ENCODE data around the gene PDE4C.
A peak's percentile ranks its signal among the peaks of the same experiment; 100 is the strongest.

PDE4C gene

DNA sequence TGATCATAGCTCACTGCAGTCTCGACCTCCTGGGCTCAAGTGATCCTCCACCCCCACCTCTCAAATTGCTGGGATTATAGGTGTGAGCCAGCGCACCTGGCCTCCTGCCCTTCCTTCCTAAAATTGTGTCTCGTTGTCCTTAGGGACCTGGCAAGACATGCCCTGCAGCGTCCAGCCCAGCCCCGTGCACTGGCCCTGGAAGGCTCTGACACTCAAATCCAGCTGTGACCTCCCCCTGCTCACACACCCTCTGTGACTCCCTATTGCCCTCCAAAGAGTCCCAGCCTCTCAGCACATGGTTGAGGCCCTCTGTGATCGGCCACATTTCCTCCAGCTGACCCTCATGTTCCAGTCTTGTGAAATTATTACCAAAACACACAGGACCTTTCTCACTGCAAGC is 28.3 kb downstream of the PDE4C start:
- DNase-seq = no peak

DNA sequence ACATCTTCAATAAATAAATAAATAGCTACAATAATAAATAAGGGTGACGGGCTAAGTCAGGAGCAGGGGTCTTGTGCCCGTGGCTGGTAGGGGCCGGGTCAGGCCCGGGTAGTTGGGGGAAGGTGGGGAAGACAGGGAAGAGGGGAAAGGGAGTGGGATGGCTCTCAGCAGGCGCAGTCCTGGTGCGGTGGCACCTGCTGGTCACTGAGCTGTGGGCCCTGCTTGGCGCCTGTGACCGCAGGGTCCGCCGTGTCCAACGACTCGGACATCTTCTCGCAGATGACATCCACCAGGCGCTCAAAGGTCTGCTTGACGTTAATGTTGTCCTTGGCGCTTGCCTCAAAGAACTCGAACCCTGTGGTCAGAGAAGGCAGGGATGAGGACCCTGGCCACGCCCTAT is 28.9 kb downstream of the PDE4C start:
- DNase-seq = no peak

DNA sequence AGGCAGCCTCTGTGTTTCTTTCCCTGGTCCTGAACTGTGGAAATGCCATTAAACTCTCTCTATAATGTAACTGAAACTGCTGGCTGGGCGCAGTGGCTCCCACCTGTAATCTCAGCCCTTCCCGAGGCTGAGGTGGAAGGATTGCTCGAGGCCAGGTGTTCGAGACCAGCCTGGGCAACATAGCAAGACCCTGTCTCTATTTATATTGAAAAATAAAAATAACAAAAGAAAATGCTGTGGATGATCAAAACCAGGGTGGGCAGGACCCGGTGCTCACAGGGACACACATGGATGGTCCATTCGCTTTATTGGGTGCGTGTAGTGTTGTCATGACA is 29.8 kb downstream of the PDE4C start:
- no peak for DNase-seq

DNA sequence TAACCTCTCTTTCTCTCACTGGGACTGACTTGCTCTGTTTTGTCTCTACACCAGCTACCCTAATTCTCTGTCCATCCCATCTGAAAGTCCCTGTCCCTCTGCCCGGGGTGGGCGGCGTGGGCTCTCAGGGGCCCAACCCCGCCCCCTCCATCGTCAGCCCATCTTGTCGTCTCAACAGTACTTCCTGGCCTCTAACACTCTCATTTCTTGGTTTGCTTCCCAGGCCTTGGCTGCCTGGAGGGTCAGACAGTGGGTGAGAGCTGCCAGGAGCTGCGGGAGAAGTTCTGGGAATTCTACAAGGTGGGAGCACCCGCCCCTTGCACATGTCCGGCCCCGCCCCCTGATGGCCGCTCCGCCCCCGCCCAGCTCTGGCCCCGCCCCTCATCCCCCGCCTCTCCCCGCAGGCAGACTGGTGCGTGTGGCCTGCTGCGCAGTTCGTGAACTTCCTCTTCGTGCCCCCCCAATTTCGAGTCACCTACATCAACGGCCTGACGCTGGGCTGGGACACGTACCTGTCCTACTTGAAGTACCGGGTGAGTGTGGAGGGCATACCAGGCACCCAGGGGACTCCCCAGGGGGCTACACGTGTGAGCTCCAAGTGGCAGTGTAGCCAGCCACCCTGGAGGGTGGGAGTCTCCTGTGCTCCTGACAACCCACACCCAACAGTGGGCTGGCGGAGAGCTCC is 31.5 kb downstream of the PDE4C start:
- DNase-seq = peak in 2 of 4 experiments; percentile 47 to 55

DNA sequence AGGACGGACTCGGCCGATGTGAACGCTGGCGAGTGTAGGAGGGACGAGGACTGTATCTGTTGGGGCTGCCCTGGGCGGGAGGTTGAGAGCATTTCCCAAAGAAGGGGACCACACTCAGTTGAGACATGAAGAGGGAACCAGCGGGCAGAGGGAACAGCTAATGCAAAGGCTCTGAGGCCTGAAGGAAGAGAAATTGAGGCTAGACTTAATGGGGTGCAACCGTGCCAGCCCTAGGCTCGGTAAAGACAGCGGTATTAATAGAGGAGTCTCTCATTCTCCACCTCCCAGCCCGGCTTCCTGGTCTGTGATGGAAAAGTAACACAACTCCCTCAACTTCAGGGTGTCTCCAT is 32.1 kb downstream of the PDE4C start:
- no peak for DNase-seq

DNA sequence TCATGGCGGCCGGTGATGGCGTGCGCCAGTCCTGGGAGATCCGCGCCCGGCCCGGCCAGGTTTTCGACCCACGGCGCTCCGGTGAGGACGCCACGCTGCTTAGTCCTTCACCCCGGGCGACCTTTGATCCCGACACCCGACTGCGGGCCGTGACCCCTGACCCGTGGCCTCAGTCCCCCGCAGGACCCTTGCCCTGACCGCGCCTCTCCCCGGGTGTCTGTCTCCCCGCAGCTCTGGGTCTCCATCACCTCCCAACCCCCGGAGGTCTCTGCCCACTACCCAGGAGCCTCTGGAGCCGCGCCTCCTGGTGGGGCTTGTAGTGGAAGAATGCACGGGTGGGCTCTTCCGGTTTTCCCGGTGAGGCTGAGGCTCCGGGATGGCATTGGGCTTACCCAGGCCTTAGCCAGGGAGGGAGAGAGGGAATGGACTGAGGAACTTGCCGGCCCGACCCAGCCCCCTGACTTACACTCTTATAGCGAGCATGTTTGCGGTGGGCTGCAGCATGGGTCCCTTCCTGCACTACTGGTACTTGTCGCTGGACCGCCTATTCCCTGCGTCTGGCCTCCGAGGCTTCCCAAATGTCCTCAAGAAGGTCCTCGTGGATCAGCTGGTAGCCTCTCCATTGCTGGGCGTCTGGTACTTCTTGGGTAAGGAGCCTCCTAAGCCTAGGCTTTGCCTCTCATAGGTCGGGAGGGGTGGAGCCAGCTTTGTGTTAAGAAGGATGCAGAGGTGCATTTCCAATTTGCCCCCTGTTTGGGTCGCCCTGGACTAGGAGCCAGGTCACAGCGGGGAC is 32.7 kb downstream of the PDE4C start:
- no peak for DNase-seq

DNA sequence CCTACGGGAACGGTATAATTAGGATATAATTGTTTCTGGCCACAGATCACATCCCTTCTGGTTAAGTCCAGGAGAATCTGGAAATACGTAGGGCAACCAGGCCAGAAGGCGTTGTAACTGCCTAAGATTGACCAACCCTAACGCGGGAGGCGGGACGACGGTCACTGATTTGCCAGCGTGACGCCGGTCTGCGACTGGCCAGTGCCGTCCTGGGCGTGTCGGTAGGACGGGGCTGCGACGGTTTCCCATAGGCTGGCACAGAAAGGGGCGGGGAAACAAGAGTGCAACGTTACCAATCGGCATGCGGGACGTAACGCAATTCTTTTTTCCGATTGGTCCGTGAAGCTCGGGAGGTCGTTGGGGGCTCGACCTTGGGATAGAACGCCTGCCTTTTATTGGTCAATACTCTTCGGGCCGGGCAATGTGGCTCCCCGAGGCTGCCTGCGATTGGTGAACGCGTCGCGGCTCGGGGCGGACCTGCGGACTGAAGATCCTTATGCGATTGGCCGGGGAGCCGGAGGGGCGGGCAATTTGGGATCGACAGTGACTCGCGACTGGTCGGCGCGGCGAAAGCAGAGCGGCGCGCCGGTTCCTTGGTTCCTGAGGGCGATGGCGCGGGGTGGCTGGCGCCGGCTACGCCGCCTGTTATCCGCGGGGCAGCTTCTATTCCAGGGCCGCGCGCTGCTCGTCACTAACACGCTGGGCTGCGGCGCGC is 33.4 kb downstream of the PDE4C start, which contains the start of gene MPV17L2:
TSS of gene MPV17L2 (plus strand) at position 546 of the 715 bp plus-strand sequence. CDS start at position 610, 64 bp downstream.
- DNase-seq = peak; percentile 99 to 100 (median 100)

DNA sequence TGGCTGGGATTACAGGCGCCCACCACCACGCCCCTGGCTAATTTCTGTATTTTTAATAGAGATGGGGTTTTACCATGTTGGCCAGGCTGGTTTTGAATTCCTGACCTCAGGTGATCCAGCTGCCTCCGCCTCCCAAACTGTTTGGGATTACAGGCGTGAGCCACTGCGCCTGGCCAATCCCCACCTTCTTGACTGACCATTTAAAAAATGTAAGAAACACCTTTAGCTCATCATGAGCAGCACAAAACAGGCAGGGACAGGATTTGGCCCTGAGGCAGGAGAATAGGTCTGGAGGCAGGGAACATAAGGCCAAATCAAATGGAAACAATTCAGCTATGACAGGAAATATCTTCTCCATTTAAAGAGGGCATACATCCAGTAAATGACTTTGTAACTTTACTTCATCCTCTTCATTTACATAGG is 34.6 kb downstream of the PDE4C start:
- no peak for DNase-seq

DNA sequence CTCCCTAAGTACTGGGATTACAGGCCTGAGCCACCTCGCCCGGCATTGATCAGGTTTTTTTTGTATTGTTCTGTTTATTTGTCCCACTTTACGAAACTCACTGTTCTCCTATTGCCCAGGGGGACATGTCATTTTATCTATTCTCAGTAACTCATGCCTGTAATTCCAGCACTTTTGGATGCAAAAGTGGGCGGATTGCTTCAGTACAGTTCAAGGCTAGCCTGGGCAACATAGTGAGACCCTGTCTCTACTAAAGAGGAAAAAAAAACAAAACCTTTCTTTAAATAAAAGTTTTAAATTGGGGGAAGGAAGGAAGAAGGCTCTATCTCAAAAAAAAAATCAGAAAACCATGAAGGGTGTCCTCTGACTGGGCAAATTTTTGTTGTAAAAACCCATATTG is 36.0 kb downstream of the PDE4C start:
- no peak for DNase-seq

DNA sequence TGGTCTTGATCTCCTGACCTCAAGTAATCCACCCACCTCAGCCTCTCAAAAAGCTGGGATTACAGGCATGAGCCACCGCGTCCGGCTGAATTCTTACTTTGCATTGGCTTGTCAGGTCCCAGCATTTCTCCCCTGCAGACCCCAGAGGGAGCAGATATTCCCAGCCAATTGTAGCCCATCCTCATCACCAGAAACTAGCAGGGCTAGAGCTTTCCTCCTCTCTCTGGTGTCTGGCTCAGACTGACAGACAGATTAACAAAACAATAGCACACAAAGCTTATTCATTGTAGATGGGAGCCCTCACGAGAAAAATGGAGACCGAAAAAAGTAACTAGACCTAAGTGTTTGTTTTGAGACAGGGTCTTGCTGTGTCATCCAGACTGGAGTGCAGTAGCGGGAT is 40.7 kb downstream of the PDE4C start:
- DNase-seq = no peak

DNA sequence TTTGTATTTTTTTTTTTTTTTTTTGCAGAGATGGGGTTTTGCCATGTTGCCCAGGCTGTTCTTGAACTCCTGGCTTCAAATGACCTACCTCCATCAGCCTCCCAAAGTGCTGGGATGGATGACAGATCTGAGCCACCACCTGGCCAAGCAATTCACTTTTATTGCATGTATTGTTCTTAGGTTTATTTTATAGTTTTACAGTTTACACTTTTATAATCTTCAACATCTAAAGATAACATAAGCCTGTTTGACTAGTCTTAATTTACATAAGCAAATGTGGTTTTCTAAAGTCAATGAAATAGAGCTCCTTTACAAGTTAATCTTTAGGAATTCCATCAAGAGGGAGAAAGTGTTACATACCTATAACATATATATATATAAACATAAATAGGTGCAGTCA is 42.7 kb downstream of the PDE4C start:
- DNase-seq = no peak

DNA sequence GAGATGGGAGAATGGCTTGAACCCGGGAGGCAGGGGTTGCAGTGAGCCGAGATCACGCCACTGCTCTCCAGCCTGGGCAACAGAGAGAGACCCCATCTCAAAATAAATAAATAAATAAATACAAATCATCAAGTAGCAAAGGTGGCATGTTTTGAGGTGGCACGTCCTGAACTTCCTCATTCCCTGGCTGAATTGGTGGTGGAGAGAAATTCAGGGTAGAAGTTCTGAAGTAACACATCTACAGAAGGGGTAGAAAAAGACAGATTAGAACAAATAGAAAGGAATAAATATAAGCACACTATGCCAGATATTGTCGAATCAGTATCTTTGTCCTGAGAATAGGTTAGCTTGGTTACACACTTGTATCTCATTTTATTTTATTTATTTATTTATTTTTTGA is 46.3 kb downstream of the PDE4C start:
- peak in 2 of 4 experiments; percentile 52 for DNase-seq

DNA sequence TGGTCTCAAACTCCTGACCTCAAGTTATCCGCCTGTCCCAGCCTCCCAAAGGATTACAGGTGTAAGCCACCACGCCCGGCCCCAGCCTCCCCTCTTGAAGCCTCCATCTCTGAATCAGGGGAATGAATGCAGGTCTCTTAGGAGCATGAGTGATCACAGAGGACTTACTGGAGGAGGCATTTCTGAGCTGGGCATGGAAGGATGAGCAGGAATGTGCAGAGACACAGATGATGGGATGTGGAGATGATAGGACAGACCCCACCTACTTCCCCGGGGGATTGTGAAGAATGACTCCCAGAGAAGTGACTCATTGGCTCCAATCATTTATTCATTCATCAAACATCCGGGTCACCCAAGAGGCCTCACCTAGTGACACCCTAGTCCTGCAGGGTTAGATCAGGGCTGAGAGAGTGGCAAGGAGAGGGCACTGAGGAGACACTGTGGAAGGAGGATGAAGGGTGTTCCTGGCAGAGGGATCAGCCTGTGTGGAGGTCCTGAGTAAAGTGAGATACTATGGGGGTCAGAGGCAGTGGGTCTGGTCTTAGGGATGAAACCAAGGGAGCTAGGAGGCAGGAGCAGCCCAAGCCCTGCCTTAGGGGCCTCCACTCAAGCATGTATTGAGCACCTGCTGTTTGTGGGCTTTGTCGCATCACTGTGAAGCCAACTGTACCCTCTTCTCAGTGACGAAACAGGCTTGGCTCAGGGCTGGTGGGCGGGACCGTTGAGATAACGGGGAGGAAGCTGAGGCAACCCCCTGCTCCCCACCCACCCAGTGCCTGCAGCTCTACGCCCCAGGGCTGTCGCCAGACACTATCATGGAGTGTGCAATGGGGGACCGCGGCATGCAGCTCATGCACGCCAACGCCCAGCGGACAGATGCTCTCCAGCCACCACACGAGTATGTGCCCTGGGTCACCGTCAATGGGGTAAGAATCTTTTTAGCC is 49.6 kb downstream of the PDE4C start:
- DNase-seq = peak in 3 of 4 experiments; percentile 61 to 70 (median 69)

DNA sequence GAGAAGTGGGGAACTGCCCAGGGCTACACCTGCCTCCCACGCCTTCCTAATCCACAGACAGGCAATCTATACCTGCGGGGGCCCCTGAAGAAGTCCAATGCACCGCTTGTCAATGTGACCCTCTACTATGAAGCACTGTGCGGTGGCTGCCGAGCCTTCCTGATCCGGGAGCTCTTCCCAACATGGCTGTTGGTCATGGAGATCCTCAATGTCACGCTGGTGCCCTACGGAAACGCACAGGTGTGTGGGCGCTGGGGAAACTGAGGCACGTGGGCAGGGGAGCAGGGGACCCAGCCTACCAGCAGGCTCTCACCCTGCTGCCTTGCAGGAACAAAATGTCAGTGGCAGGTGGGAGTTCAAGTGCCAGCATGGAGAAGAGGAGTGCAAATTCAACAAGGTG is 51.3 kb downstream of the PDE4C start:
- DNase-seq = no peak
